Measurements from ENCODE around the gene PARD3. TPM values are rescaled to one million over a fixed set of nuclear protein-coding genes. Genes with fewer than 3 reads are reported as not detected.

The PARD3 gene
- total RNA-seq, 1 donor from 2014 or later: 97.8 TPM

DNA sequence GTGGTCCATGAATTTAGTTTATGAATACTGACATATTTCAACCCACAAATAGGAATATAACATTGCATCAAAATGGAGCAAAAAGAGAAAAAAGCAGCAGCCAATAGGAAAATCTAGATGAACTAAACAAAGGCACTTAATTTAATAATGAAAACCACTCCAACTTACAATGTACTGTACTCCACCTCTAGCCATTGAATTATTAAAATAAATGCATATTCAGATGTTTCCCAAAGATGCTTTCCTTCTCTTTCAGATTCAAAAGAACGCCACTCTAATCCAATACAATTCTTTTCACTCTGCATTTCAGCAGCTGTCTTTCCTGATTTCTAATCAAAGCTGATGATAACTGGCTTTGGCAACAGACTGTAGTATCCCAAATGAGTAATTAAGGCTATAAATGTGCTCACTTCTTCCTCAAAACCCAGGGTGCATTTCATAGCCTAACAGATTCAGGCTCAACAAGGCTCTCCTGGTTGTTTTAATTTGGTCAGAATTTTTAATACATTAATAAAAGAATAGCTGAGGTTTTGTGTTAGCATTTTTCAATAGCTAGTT lies 577.1 kb downstream of the PARD3 start:
- no peak overlapping the region for H3K4me3 ChIP-seq (ENCODE audit: low read depth, low read length)
- no peak for DNase-seq (ENCODE audit: low read depth)
- TF ChIP-seq, protein P1, sequence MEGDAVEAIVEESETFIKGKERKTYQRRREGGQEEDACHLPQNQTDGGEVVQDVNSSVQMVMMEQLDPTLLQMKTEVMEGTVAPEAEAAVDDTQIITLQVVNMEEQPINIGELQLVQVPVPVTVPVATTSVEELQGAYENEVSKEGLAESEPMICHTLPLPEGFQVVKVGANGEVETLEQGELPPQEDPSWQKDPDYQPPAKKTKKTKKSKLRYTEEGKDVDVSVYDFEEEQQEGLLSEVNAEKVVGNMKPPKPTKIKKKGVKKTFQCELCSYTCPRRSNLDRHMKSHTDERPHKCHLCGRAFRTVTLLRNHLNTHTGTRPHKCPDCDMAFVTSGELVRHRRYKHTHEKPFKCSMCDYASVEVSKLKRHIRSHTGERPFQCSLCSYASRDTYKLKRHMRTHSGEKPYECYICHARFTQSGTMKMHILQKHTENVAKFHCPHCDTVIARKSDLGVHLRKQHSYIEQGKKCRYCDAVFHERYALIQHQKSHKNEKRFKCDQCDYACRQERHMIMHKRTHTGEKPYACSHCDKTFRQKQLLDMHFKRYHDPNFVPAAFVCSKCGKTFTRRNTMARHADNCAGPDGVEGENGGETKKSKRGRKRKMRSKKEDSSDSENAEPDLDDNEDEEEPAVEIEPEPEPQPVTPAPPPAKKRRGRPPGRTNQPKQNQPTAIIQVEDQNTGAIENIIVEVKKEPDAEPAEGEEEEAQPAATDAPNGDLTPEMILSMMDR (conservative IDR thresholded peaks at IDR 0.05; ENCODE audit: low read depth, low read length): no peak

DNA sequence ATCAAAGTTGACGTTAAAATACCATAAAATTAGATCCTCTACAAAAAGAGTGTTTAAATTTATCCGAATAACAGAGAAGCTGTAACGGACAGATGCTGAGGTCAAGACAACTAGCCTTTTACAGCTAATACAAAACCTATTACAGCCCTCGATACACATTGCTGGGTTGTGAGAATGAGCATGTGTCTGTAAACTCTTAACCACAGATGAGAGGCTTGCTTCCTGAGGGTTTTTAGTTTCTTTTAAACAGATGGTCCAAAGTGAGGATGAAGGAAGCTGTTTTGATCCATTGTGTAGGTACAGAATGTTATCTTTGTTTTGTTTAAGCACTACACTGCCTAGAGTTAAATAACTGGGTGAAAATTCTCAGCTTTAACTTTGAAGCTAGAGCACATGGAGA lies 578.2 kb downstream of the PARD3 start:
- DNase-seq (ENCODE audit: low read depth): no peak
- TF ChIP-seq, protein P1 (conservative IDR thresholded peaks at IDR 0.05; ENCODE audit: low read depth, low read length): no peak

DNA sequence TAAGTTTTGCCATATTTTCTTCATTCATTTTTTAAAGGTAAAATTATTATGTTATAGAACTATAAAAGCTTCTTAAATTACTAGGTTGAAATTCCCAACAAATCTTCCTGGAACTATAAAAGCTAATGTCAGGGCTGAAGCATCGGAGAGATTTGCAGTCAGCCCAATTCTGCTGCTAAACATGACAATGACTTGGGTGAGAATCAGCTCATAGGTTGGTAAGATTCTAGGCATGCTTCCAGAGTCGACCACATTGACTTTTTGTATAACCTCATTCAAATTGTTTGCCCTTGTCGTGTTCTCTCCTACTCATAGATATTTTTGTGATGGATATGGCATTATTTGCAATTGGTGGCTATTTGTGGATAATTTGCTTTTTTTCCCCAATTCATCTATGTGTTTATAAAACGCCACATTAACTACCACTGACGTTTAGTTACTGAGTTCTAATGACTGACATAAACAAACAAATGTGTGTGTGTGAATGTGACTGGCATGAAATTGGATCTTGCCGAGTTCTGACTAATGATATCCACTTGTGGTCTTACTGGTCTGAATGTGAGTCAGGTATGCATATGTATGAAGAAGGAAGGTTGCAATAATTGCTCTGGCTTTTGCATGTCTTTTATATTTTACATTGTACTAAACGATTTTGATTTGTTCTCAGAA lies 579.8 kb downstream of the PARD3 start:
- TF ChIP-seq, protein P1 (conservative IDR thresholded peaks at IDR 0.05; ENCODE audit: low read depth, low read length): no peak
- H3K4me3 ChIP-seq (ENCODE audit: low read depth, low read length): no peak overlapping the region
- DNase-seq (ENCODE audit: low read depth): no peak

More for the DNA sequence above, 578.2 kb downstream of the PARD3 start:
- H3K4me3 ChIP-seq (ENCODE audit: low read depth, low read length): no peak overlapping the region

DNA sequence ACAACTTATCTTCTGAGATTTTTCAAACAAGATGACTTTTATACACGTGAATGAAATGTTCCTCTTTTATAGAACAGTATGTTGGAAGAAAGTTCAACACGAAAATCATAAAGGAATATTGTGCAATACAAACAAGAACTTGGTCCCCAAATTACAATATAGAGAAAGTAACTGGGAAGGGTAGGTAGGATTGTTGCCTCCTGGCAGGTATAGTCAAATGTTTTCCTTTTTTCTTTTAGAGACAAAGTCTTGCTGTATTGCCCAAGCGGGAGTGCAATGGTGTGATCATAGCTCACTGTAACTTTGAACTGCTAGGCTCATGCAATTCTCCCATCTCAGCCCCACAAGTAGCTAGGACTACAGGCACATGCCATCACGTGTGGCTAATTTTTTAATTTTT lies 582.6 kb downstream of the PARD3 start:
- TF ChIP-seq, protein P1 (conservative IDR thresholded peaks at IDR 0.05; ENCODE audit: low read depth, low read length): no peak
- no peak for DNase-seq (ENCODE audit: low read depth)
- H3K4me3 ChIP-seq (ENCODE audit: low read depth, low read length): no peak overlapping the region

DNA sequence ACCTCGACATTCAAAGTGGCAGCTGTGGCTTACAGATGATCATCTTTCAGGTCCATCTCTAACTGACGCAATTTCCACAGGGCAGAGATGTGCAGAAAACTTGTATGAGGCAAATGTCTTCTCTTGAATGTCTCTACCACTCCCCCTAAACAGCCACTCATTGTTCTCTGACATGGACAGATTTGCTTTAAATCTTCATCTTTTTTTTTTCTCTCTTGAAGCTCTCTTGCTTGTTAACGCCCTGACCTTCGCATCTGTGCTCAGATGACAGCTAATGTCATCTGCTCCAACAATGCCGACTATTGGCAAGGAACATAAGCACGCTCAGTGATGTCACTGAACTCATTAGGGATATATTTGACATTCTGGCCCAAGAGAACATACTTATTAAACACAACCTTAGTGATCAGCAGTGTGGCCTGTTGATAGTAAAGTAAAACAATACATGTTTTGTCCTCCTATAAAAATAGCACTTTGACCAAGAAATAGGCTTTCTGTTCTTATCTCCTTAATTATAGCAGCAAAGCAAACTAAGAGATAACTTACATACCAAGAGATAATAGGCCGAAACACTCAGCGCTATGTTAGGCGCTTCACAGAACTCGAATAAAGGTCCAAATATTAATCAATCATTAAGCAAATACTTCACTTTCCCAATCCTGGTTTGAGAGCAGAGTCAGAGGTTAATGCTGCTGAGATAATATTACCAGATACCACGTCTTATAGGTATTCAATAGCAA lies 583.5 kb downstream of the PARD3 start:
- TF ChIP-seq, protein P1 (conservative IDR thresholded peaks at IDR 0.05; ENCODE audit: low read depth, low read length): no peak
- DNase-seq (ENCODE audit: low read depth): no peak
- H3K4me3 ChIP-seq (ENCODE audit: low read depth, low read length): no peak overlapping the region

DNA sequence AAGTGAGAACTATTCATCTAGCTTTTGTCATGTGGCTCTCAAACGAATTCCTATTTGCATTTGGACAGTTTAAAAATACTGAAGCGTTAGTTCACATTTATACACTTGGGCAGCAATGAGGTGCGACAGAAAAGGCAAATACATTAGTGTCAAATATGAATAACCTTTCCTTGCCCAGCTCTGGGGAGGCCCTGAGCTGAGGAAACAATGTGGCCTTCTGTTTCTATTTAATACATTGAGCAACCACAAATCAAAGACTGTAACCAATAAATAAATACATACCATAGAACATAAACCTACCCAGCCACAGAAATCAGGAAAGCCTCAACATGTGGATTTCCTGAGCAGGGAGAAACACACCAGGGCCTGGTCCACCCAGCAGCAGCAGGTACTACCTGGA lies 585.2 kb downstream of the PARD3 start:
- DNase-seq (ENCODE audit: low read depth): no peak
- TF ChIP-seq, protein P1 (conservative IDR thresholded peaks at IDR 0.05; ENCODE audit: low read depth, low read length): no peak
- H3K4me3 ChIP-seq (ENCODE audit: low read depth, low read length): no peak overlapping the region
